OCI-LY7 (cell line): ENCODE results near the gene MDGA2.

Source experiments
- CTCF ChIP-seq: fragments of 200-600 bp; sonication (generic); conservative IDR thresholded peaks from 2 replicates; pipeline ENCODE4 v1.5.1; 2014; ENCODE audit warnings: mild to moderate bottlenecking, antibody characterized with exemption, low read length, moderate library complexity, mixed read lengths
- EZH2phosphoT487 ChIP-seq: fragments of 200-600 bp; sonication (generic); IDR thresholded peaks from 2 replicates; pipeline ENCODE4 v1.6.1; 2018; ENCODE audit warnings: low read depth, borderline replicate concordance, mild to moderate bottlenecking, mixed run types, antibody characterized with exemption, low read length, moderate library complexity, mixed read lengths

DNA sequence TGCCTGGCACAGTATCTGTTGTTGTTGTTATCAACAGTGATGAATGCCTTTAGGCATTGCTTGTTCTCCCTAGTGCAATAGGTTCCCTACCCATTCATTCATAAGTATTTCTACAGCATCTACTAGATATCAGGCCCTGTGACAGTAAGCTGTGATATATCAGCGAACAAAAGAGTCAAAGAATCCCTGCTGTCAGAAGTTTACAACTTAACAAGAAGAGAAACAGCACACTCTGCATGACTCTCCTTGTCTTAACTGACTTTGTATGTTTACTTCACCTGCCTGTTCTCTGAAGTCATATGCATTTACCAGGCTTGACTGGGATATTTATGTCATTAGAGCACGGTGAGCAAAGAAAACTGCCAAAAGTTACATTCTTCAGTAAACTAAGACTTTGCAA, 571.6 kb downstream of the MDGA2 start:
- TF ChIP-seq EZH2phosphoT487 (no peak), CTCF (no peak)
